Cerebellar nuclear complex (tissue), 1 donor: ENCODE measurements around the gene APOBEC3H.

ENCODE experiments used
- DNase-seq, 2 experiments: peaks; one replicate each; lab custom pipeline; 2025; lab: John Stamatoyannopoulos, UW

APOBEC3H gene

DNA sequence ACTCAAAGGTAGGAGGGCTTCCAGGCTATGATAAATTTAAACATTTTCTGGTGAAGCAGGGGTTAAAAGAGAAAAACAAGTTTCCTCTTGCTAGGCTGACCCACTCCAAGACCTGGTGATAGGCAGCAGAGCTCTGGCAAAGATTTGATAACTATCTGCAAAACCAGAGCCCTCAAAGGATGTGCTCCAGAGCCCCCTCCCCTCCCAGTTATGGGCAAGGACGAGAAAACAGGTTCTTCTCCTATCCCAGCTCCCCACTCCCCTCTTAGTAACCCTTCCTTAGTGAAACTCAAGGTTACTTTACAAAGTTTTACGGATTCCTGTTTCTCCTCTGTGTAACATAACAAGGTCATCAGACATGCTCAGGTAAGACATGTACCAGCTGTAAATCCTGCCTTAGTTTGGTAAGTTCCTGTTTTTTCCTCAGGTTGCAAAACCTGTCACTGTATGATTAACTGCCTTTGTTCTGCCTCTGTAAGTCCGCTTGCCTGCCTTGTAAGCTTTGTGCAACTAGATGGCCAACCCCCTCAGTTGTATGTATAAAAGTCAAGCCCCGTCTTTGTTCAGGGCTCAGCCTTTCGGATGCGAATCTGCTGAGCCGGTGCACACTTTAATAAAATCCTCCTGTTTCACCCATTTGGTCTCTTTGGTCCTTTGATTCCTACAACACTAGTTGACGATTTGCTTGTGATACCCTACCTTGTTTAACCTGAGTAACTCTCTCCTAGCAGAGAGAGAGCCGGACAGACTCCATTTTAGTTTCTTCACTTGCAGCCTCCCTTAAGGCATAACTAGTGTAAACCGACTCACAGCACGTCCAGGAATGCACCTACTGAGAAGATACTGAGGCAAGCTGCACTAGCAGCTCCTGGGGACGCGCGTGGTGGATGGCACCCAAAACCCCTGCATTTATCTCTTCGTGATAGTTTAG lies 13.9 kb downstream of the APOBEC3H start:
- no peak for DNase-seq

DNA sequence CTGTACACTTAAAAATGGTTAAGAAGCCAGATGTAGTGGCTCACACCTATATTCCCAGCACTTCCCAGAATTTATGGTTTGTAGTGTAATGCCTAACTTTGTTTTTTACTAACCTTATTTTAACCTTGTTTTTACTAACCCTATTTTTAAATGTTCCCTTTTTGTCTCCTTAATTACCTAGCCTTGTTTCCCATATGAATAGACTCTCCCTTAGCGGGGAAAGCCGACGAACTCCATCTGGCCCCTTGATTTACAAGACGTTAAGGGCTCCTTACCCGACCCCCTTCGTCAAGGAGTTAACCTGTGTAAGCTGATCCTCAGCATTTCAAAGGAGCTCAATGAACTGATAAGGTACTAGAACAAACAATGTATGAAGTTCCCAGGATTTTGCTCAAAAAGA lies 17.1 kb downstream of the APOBEC3H start:
- DNase-seq: no peak

DNA sequence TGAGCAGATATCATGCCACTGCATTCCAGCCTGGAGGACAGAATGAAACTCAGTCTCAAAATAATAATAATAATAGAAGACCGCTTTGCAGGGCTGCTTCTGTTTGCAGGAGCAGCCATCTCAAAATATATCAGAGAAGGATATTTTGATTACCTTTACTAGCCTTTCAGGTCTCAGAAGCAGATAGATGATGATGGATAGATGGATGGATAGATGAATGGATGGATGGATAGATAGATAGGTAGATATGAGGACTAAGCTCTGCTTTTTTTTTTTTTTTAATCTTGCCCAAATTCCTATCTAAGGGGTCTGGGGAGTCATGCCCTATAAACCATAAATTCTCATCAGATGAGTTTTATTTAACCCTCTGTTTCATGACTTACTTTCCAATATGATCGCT lies 18.5 kb downstream of the APOBEC3H start:
- DNase-seq: no peak

DNA sequence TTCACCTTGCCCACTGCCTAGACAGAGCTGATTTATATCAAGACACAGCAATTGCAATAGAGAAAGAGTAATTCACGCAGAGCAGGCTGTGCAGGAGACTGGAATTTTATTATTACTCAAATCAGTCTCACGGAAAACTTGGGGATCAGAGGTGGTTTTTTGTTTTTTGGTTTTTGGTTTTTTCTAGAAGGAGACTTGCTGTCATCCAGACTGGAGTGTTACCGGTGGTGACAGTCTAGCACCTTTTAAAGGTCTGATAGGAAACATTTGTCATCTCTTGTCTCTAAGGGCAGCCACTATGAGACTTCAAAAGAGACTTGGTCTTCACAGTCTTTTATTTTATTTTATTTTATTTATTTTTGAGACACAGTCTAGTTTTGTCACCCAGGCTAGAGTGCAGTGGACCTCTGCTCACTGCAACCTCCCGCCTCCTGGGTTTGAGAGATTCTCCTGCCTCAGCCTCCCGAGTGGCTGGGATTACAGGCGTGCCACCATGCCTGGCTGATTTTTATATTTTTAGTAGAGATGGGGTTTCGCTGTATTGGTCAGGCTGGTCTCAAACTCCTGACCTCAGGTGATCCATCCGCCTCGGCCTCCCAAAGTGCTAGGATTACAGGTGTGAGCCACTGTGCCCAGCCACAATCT lies 19.1 kb downstream of the APOBEC3H start:
- DNase-seq: no peak

GRCh38 chr22:39117585-39118191 lies 20.6 kb downstream of the APOBEC3H start:
- DNase-seq: no peak

GRCh38 chr22:39120983-39121382 lies 23.9 kb downstream of the APOBEC3H start:
- no peak for DNase-seq

DNA sequence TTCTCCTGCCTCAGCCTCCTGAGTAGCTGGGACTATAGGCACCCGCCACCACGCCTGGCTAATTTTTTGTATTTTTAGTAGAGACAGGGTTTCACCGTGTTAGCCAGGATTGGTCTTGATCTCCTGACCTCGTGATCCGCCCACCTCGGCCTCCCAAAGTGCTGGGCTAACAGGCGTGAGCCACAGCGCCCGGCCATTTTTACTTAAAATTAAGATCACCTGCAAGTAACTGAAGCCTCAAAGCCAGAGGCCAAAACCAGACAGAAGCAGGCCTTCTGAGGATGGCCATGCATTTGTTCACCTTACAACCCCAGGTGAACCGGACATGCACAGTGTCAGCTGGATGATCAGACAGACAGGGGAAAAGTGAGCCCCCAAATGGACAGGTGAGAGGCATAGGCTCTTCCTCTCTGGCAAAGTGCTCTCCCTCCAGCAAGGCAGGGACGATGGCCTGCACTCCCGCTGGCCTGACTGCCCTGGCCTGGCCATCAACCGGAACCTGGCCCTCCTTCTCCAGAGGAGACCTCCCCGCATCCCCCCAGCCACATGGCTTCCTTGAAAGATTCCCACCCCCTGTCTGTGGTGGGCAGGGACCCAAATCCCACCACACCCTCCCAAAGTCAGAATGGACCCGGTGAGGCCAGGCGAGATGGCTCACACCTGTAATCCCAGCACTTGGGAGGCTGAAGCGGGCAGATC lies 25.9 kb downstream of the APOBEC3H start:
- DNase-seq: no peak

DNA sequence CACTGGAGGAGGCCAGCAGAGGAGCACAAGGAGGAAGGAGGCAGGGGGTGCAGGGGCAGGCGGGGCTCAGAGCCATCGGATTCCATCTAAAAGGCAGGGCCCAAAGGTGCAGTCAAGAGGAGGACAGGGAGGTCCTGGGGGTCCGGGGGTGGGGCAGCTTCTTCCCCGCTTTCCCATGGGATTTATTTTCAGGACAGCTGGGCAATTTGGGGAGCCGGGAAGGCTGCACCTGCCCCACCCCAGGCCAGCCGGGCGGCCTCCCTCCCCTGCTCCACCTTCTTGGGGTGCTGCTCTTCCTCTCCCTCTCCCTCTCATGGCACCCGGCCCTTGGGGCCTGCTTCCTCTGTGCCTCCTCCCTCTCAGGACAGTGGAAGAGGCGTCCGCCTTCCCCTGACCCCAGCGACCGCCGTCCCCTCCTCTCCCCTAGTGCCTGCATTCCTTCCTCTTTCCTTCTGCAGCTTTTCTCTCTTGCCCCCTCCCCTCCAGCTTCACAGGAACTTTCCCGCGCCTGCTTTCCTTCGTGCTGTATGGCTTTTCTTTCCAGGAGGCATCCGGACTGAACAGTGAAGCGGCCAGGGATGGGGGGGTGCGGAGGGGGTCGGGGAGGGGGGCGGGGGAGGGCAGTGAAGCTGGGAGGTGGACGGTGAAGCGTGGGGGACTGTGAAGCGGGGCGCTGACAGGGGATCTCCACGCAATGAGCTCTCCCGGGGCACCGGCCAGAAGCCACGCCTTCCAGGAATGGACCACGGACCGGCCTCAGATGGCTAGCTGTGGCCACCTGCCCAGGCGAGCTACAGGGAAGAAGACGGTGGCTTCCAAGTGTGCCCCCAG lies 26.9 kb downstream of the APOBEC3H start:
- DNase-seq: no peak

DNA sequence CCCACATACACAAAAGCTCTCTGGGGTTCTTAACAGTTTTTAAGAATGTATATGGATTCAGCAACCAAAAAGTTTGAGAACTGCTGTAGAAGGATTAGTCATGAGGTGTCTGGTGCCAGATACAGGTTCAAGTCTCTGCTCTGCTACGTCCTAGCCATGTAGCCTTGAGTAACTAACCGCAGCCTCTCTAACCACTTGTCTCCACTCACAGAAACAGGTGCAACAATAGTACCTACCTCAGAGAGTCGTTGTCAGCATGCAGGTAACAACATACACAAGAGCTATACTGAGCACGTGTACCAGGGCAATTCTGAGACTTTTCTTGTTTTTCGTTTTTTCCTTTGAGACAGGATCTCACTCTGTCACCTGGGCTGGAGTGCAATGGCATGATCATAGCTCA lies 28.6 kb downstream of the APOBEC3H start:
- no peak for DNase-seq

GRCh38 chr22:39128508-39128907 lies 31.5 kb downstream of the APOBEC3H start:
- no peak for DNase-seq

DNA sequence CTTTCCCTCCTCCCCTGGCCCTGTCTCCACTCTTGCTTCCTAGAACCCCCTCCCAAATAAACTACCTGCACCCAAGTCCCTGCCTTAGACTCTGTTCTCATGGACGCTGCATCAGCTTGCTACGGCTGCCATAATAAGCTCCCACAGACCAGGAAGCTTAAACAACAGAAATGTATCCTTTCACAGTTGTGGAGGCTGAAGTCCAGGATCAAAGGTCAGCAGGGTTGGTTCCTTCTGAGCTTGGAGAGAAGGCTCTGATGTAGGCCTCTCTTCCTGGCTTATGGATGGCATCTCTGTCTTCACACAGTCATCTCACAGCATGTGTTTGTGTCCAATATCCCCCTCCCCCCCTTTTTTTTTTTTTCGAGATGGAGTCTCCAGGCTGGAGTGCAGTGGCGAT lies 32.0 kb downstream of the APOBEC3H start:
- no peak for DNase-seq

DNA sequence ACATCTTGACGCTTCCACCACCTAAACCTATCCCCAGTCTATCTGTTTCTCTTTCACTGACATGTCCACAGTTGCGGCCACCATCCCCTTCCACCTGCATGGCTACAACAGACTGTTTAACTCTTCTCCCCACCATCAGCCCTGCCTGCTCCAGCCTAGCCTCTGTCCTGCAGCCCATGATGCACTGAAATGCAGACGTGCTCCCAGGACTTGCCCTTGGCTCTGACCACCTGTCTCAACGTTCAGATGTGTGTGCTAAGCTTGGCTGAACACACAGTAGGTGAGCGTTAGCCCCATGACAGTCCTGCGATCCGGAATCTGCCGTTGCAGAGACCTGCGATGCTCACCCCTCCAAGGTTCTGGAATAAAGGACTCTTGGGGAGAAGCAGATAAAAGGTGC lies 32.7 kb downstream of the APOBEC3H start:
- no peak for DNase-seq

DNA sequence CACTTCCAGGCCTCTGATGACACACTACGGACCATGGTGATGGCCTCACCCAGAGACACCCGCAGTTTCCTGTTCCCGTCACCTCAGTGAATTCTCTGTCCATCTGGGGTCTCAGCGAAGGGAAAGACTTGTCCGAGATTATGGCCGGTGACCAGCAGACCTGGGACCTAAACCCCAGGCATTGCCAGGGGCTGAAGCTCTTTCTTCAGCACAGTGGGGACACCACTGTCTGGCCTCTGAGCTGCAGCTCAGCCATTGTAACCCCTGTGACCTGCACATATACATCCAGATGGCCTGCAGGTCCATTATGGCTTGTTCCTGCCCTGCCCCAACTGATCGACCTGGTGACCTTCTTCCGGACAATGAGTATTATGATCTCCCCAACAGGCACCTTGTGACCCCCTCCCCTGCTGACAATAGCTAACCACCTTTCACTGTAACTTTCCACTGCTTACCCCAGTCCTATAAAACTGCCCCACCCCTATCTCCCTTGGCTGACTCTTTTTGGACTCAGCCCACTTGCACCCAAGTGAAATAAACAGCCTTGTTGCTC lies 33.2 kb downstream of the APOBEC3H start:
- no peak for DNase-seq

- no peak for DNase-seq
Measured at GRCh38 chr22:39130892-39131855, 34.1 kb downstream of the APOBEC3H start.

- no peak for DNase-seq
Measured at GRCh38 chr22:39132281-39132680, 35.2 kb downstream of the APOBEC3H start.

- DNase-seq: no peak
Measured at GRCh38 chr22:39132871-39133524, 36.0 kb downstream of the APOBEC3H start.

- DNase-seq: no peak
Measured at GRCh38 chr22:39133871-39134270, 36.8 kb downstream of the APOBEC3H start.

- no peak for DNase-seq
Measured at GRCh38 chr22:39134366-39135091, 37.5 kb downstream of the APOBEC3H start.
